HepG2 (cell line): ENCODE data around the gene DNAJB11. TPM values are rescaled to one million over a fixed set of nuclear protein-coding genes. Genes with fewer than 3 reads are reported as not detected.

Source experiments
- AFF4 ChIP-seq: sonication (generic); formaldehyde crosslinking; IDR thresholded peaks from 2 replicates; pipeline ENCODE4 v1.4.0; 2020; ENCODE audit warnings: missing genetic modification reagents
- NR2F6 ChIP-seq, 2 experiments: IDR thresholded peaks; 2 replicates each; pipeline ENCODE4 v1.6.1; 2016; ENCODE audit warnings: antibody characterized with exemption in 1 of 2, mild to moderate bottlenecking in 1 of 2
- POGZ ChIP-seq: sonication (generic); formaldehyde crosslinking; IDR thresholded peaks from 2 replicates; pipeline ENCODE4 v1.4.0; 2020; ENCODE audit warnings: mild to moderate bottlenecking, missing genetic modification reagents
- POLR2G ChIP-seq: fragments of 200-400 bp; formaldehyde crosslinking; IDR thresholded peaks from 2 replicates; pipeline ENCODE4 v1.6.1; 2018; ENCODE audit warnings: mild to moderate bottlenecking, low read depth, low read length, moderate library complexity
- SCMH1 ChIP-seq: sonication (generic); formaldehyde crosslinking; IDR thresholded peaks from 2 replicates; pipeline ENCODE4 v1.9.0; 2021; ENCODE audit warnings: missing genetic modification reagents, mild to moderate bottlenecking, borderline replicate concordance
- SOX5 ChIP-seq: IDR thresholded peaks from 2 replicates; pipeline ENCODE4 v1.6.1; 2016; ENCODE audit warnings: borderline replicate concordance
- SP4 ChIP-seq: sonication (generic); formaldehyde crosslinking; IDR thresholded peaks from 2 replicates; pipeline ENCODE4 v1.8.1; 2023; ENCODE audit warnings: mild to moderate bottlenecking, missing genetic modification reagents
- TBX2 ChIP-seq: sonication (generic); formaldehyde crosslinking; IDR thresholded peaks from 2 replicates; pipeline ENCODE4 v1.5.0; 2020; ENCODE audit warnings: missing genetic modification reagents, mild to moderate bottlenecking, borderline replicate concordance
- YEATS4 ChIP-seq: sonication (generic); formaldehyde crosslinking; IDR thresholded peaks from 2 replicates; pipeline ENCODE4 v1.4.0; 2020; ENCODE audit warnings: missing genetic modification reagents, borderline replicate concordance
- ZBTB7B ChIP-seq: sonication (generic); formaldehyde crosslinking; IDR thresholded peaks from 2 replicates; pipeline ENCODE4 v1.4.0; 2020; ENCODE audit warnings: missing genetic modification reagents
- ZFAT ChIP-seq: sonication (generic); formaldehyde crosslinking; conservative IDR thresholded peaks from 2 replicates; pipeline ENCODE4 v1.8.1; 2023; ENCODE audit warnings: missing genetic modification reagents, inconsistent platforms
- ZNF138 ChIP-seq: sonication (generic); formaldehyde crosslinking; IDR thresholded peaks from 2 replicates; pipeline ENCODE4 v1.5.0; 2020; ENCODE audit warnings: mild to moderate bottlenecking, low read depth, missing genetic modification reagents
- ZNF18 ChIP-seq: sonication (generic); formaldehyde crosslinking; IDR thresholded peaks from 2 replicates; pipeline ENCODE4 v1.8.0; 2022; ENCODE audit warnings: mild to moderate bottlenecking, missing genetic modification reagents; ENCODE audit not compliant: insufficient replicate concordance
- ZNF205 ChIP-seq: IDR thresholded peaks from 2 replicates; pipeline ENCODE4 v1.6.1; 2018; ENCODE audit warnings: missing biosample characterization, missing genetic modification reagents
- ZNF280B ChIP-seq: sonication (generic); formaldehyde crosslinking; IDR thresholded peaks from 2 replicates; pipeline ENCODE4 v1.5.0; 2020; ENCODE audit warnings: missing genetic modification reagents, mild to moderate bottlenecking, borderline replicate concordance
- ZNF772 ChIP-seq: sonication (generic); formaldehyde crosslinking; IDR thresholded peaks from 2 replicates; pipeline ENCODE4 v1.5.0; 2020; ENCODE audit warnings: mild to moderate bottlenecking, missing genetic modification reagents
- ZNF816 ChIP-seq: sonication (generic); formaldehyde crosslinking; IDR thresholded peaks from 2 replicates; pipeline ENCODE4 v1.8.0; 2022; ENCODE audit warnings: missing genetic modification reagents, mild to moderate bottlenecking, borderline replicate concordance
- polyA plus RNA-seq, 8 experiments: library from polyadenylated mRNA; depleted of rRNA in 3 of 8; stranded (reverse) in 7 of 8; unstranded in 1 of 8; fragments of >200 nt; fragmentation: Illumina TruSeq in 4 of 8; extraction: Trizol in 4 of 8; gene quantifications; 2 replicates each; pipeline versions ENCODE4 v1.2.1 to v1.2.3, GENCODE V29; 2011 to 2016; ENCODE audit warnings: low read depth in 4 of 8, missing spikeins in 1 of 8, mixed read lengths in 1 of 8; ENCODE audit not compliant: insufficient read depth in 1 of 8
- total RNA-seq, 5 experiments: library from RNA; depleted of rRNA; stranded (reverse); fragments of >200 nt; fragmentation: Illumina TruSeq; extraction: Trizol; gene quantifications; 2 replicates each; pipeline ENCODE4 v1.2.3, GENCODE V29; 2016; ENCODE audit warnings: low read depth in 1 of 5
- TF ChIP-seq, protein P1 (sequence below): sonication (generic); formaldehyde crosslinking; IDR thresholded peaks from 2 replicates; pipeline ENCODE4 v1.8.0; 2022; ENCODE audit warnings: mild to moderate bottlenecking, missing genetic modification reagents, borderline replicate concordance

DNAJB11 gene
- total and polyA plus RNA-seq, 2 of the 13 experiments (the other 11 are each of a cell fraction or from before 2014, with no cell fraction given), result 41.0 to 132 TPM

DNA sequence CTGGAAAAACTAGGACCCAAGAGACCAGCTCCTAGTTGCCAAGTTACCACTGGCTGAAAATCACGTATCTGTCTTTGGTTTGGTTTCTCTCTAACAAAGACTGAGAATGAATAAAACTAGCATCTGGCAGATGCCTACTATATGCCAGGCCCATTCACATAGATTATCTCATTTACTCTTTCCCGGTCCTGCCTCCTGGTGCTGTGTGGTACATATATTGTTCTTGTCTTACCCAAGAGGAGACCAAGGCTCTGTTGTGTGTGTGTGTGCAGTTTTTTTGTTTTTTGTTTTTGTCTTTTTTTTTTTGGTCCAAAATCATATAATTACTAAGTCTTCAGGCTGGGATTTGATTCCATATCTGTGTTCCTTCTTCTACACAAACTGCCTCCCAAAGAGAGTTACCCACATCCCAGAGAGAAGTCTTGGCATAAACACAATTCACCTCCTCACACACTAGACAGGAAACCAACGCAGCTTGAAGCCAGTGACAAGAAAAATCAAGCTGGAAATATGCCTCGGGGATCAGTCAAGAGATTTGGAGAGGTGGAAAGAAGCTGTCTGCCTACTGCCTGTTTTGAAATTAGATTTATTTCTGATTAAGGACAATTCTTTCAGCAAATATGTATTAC, 43.2 kb downstream of the DNAJB11 start (continued):
- TF ChIP-seq ZNF18 (CRISPR knock-in tag) (peak; percentile 20), POGZ (CRISPR knock-in tag) (0 out of 2 replicates have a peak, but pooled peaks have one; percentile 23), ZFAT (CRISPR knock-in tag) (0 out of 2 replicates have a peak, but pooled peaks have one; percentile 5), ZNF816 (CRISPR knock-in tag) (no peak), ZNF772 (no peak; the same call in 1 of the 2 replicates), AFF4 (CRISPR knock-in tag) (peak; percentile 26; the same call in 1 of the 2 replicates), ZNF205 (CRISPR knock-in tag) (no peak), ZNF138 (CRISPR knock-in tag) (0 out of 2 replicates have a peak, but pooled peaks have one; percentile 59), SCMH1 (CRISPR knock-in tag) (no peak), YEATS4 (CRISPR knock-in tag) (0 out of 2 replicates have a peak, but pooled peaks have one; percentile 4), SP4 (CRISPR knock-in tag) (peak; percentile 13), ZNF280B (no peak), NR2F6 (IDR thresholded peaks at IDR 0.05) (no peak), NR2F6 (CRISPR knock-in tag; IDR thresholded peaks at IDR 0.05) (0 out of 2 replicates have a peak, but pooled peaks have one; percentile 11), ZBTB7B (no peak), TBX2 (CRISPR knock-in tag) (no peak), SOX5 (no peak), POLR2G (peak; percentile 63)
- TF ChIP-seq, protein P1, sequence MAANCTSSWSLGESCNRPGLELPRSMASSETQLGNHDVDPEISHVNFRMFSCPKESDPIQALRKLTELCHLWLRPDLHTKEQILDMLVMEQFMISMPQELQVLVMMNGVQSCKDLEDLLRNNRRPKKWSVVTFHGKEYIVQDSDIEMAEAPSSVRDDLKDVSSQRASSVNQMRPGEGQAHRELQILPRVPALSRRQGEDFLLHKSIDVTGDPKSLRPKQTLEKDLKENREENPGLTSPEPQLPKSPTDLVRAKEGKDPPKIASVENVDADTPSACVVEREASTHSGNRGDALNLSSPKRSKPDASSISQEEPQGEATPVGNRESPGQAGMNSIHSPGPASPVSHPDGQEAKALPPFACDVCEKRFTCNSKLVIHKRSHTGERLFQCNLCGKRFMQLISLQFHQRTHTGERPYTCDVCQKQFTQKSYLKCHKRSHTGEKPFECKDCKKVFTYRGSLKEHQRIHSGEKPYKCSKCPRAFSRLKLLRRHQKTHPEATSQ (CRISPR knock-in tag), result 0 out of 2 replicates have a peak, but pooled peaks have one; percentile 1
